DND-41 (cell line): ENCODE results near the gene SRGAP3.

Source experiments
- CTCF ChIP-seq: IDR thresholded peaks from 2 replicates; pipeline ENCODE4 v1.5.1; 2012; ENCODE audit warnings: borderline replicate concordance, low read length, moderate library complexity, mild to moderate bottlenecking; ENCODE audit not compliant: poor library complexity, severe bottlenecking; ENCODE audit errors: extremely low read depth
- EZH2 ChIP-seq: IDR thresholded peaks from 3 replicates; pipeline ENCODE4 v1.6.1; 2012; ENCODE audit warnings: borderline replicate concordance, low read depth, mild to moderate bottlenecking, moderate library complexity, low read length, inconsistent platforms; ENCODE audit not compliant: severe bottlenecking

- TF ChIP-seq EZH2 (no peak), CTCF (no peak)
Observed at GRCh38 chr3:9009976-9010545, 239.4 kb downstream of the SRGAP3 start.
